ENCODE measurements around the gene NCK2.

GRCh38 chr2:105785095-105785847, 40.6 kb downstream of the NCK2 start:
- TF ChIP-seq EZH2 (IDR thresholded peaks at IDR 0.05; ENCODE audit: borderline replicate concordance, control insufficient read depth, low read depth, low read length) (no peak), CHD1 (IDR thresholded peaks at IDR 0.05; ENCODE audit: low read depth, low read length) (no peak), CTCF (IDR thresholded peaks at IDR 0.05 in 2 of 3, conservative IDR thresholded peaks at IDR 0.05 in 1 of 3; ENCODE audit: control insufficient read depth in 2 of 3, extremely low read depth in 1 of 3, insufficient read depth in 1 of 3, low read depth in 3 of 3, low read length in 3 of 3) (no peak), BRCA1 (IDR thresholded peaks at IDR 0.05; ENCODE audit: low read depth, low read length) (no peak), EP300 (IDR thresholded peaks at IDR 0.05; ENCODE audit: borderline replicate concordance in 1 of 2, control insufficient read depth in 1 of 2, low read depth in 2 of 2, low read length in 2 of 2) (no peak), GABPA (IDR thresholded peaks at IDR 0.05; ENCODE audit: low read depth) (no peak), ETV6 (conservative IDR thresholded peaks at IDR 0.05 in 1 of 2, IDR thresholded peaks at IDR 0.05 in 1 of 2; ENCODE audit: borderline replicate concordance in 1 of 2, low read depth in 1 of 2) (no peak), MAX (IDR thresholded peaks at IDR 0.05; ENCODE audit: low read depth, low read length) (no peak), BCL11A (IDR thresholded peaks at IDR 0.05; ENCODE audit: low read depth, low read length) (no peak)

Data from GM12878 (cell line).